GM12878 (cell line): ENCODE data around the gene INF2. TPM values are rescaled to one million over a fixed set of nuclear protein-coding genes. Genes with fewer than 3 reads are reported as not detected.

Source experiments
- ATAC-seq: fragments of 200-7000 bp; cut with Tn5 transposase; 3 replicates; pipeline ENCODE4 v1.9.1; 2020; ENCODE audit warnings: mild to moderate bottlenecking, moderate library complexity
- BruUV-seq: library from RNA; stranded (reverse); fragments of 400-500 nt; replicated peaks from 2 replicates; lab custom pipeline; 2021; lab: Mats Ljungman, UMichigan
- CTCF ChIA-PET: fragments of 300-600 bp; sonication (Branson Sonifier 250); formaldehyde crosslinking; extraction: SDS; loops from one replicate; lab custom pipeline; 2021; ENCODE audit warnings: inconsistent platforms; lab: Yijun Ruan, JAX
- POLR2A ChIA-PET: fragments of 350-600 bp; formaldehyde crosslinking; extraction: SDS; loops from one replicate; lab custom pipeline; 2021; ENCODE audit warnings: inconsistent platforms; lab: Charles Lee
- RAD21 ChIA-PET: fragments of 300-600 bp; sonication (Branson Sonifier 250); formaldehyde crosslinking; loops from one replicate; lab custom pipeline; 2023; ENCODE audit warnings: antibody characterized with exemption; ENCODE audit not compliant: unreplicated experiment; lab: Charles Lee
- SMC1A ChIA-PET: fragments of 300-600 bp; sonication (Branson Sonifier 250); formaldehyde crosslinking; loops from one replicate; lab custom pipeline; 2023; ENCODE audit not compliant: unreplicated experiment, uncharacterized antibody; lab: Charles Lee
- DNase-seq: peaks from one replicate; pipeline ENCODE4 v3.0.0-alpha.2; 2011; ENCODE audit warnings: low read depth, low spot score
- FAIRE-seq: peaks from 3 replicates; lab custom pipeline; 2011; peaks lifted over from hg19 to GRCh38; lab: Jason Lieb, UNC
- H2AFZ ChIP-seq: 2 replicates; pipeline ENCODE4 v1.6.0; 2011; ENCODE audit warnings: low read depth, low read length, control low read depth; ENCODE audit not compliant: control insufficient read depth
- H3K27ac ChIP-seq: 2 replicates; pipeline ENCODE4 v1.5.1; 2011; ENCODE audit warnings: control low read depth; ENCODE audit not compliant: control insufficient read depth, insufficient read depth
- H3K27me3 ChIP-seq, 2 experiments: replicated peaks in 1 of 2; 2 replicates each; pipeline versions ENCODE4 v1.6.0 to v1.6.1; 2011; ENCODE audit warnings: low read length in 1 of 2; ENCODE audit not compliant: control insufficient read depth in 2 of 2, insufficient read depth in 2 of 2
- H3K36me3 ChIP-seq, 2 experiments: 2 replicates each; pipeline ENCODE4 v1.5.1; 2011; ENCODE audit warnings: low read length in 1 of 2; ENCODE audit not compliant: control insufficient read depth in 2 of 2, insufficient read depth in 2 of 2
- H3K4me1 ChIP-seq: 2 replicates; pipeline ENCODE4 v1.6.1; 2011; ENCODE audit warnings: mild to moderate bottlenecking, low read length, moderate library complexity, mixed read lengths; ENCODE audit not compliant: control insufficient read depth, insufficient read depth
- H3K4me2 ChIP-seq: 2 replicates; pipeline ENCODE4 v1.6.0; 2011; ENCODE audit warnings: control low read depth; ENCODE audit not compliant: control insufficient read depth, insufficient read depth
- H3K4me3 ChIP-seq: fragments of 200-600 bp; sonication (generic); 2 replicates; pipeline ENCODE4 v1.5.1; 2016
- H3K79me2 ChIP-seq: 2 replicates; pipeline ENCODE4 v1.6.0; 2011; ENCODE audit warnings: low read length; ENCODE audit not compliant: control insufficient read depth, insufficient read depth
- H3K9ac ChIP-seq: 2 replicates; pipeline ENCODE4 v1.8.0; 2011; ENCODE audit warnings: low read length, control low read depth, mixed read lengths; ENCODE audit not compliant: control insufficient read depth, insufficient read depth
- H3K9me3 ChIP-seq: replicated peaks from 3 replicates; pipeline ENCODE4 v1.5.1; 2011; ENCODE audit warnings: mild to moderate bottlenecking, low read length; ENCODE audit not compliant: control insufficient read depth, insufficient read depth
- H4K20me1 ChIP-seq: 2 replicates; pipeline ENCODE4 v1.6.0; 2011; ENCODE audit not compliant: control insufficient read depth, insufficient read depth
- ASH2L ChIP-seq: fragments of 300-600, 200-600 bp; sonication (generic); IDR thresholded peaks from 2 replicates; pipeline ENCODE4 v1.6.1; 2017; ENCODE audit warnings: low read depth, mild to moderate bottlenecking, borderline replicate concordance
- CREM ChIP-seq: IDR thresholded peaks from 2 replicates; pipeline ENCODE4 v1.6.1; 2014; ENCODE audit warnings: antibody characterized with exemption, low read depth
- DPF2 ChIP-seq: fragments of 450-650 bp; IDR thresholded peaks from 2 replicates; pipeline ENCODE4 v1.6.1; 2017; ENCODE audit warnings: mild to moderate bottlenecking
- EED ChIP-seq: sonication (generic); IDR thresholded peaks from 2 replicates; pipeline ENCODE4 v1.6.1; 2016; ENCODE audit warnings: antibody characterized with exemption, low read depth
- MEF2B ChIP-seq: fragments of 450-650 bp; IDR thresholded peaks from 2 replicates; pipeline ENCODE4 v1.6.1; 2018; ENCODE audit warnings: mild to moderate bottlenecking, moderate library complexity; ENCODE audit not compliant: partially characterized antibody, poor library complexity, severe bottlenecking
- NFYB ChIP-seq: IDR thresholded peaks from 2 replicates; pipeline ENCODE4 v1.6.1; 2011; ENCODE audit warnings: low read depth, mild to moderate bottlenecking, low read length, improper control_type of control experiment, moderate library complexity; ENCODE audit not compliant: insufficient read depth
- RB1 ChIP-seq: fragments of 450-650 bp; formaldehyde crosslinking; IDR thresholded peaks from 2 replicates; pipeline ENCODE4 v1.6.1; 2017; ENCODE audit warnings: mild to moderate bottlenecking, borderline replicate concordance
- STAT1 ChIP-seq: fragments of 450-650 bp; conservative IDR thresholded peaks from 2 replicates; pipeline ENCODE4 v1.6.1; 2014; ENCODE audit warnings: antibody characterized with exemption, mild to moderate bottlenecking
- TARDBP ChIP-seq: IDR thresholded peaks from 2 replicates; pipeline ENCODE4 v1.6.1; 2016; ENCODE audit warnings: borderline replicate concordance
- ZZZ3 ChIP-seq: IDR thresholded peaks from 2 replicates; pipeline ENCODE4 v1.6.1; 2011; ENCODE audit warnings: low read depth; ENCODE audit not compliant: control insufficient read depth, insufficient read length
- WGBS: methylation state at CpG from one replicate; pipeline ENCODE4 v1.1.6; 2016; ENCODE audit warnings: low lambda C conversion rate; ENCODE audit not compliant: insufficient replicate concordance, insufficient coverage; ENCODE audit errors: missing lambda C conversion rate; 5-methylcytosine and 5-hydroxymethylcytosine counted together
- in situ Hi-C: fragments of 300-500 bp; cut with MboI; formaldehyde crosslinking; loops from 9 replicates; pipeline ENCODE4 v1.14.3; 2018; ENCODE audit warnings: mixed read lengths
- intact Hi-C: fragments of 100-400 bp; cut with micrococcal nuclease; formaldehyde crosslinking; loops from one replicate; pipeline ENCODE4 v1.14.2; 2022; ENCODE audit not compliant: unreplicated experiment
- polyA plus RNA-seq, 11 experiments: library from polyadenylated mRNA; depleted of rRNA in 4 of 11; unstranded in 6 of 11; stranded (reverse) in 5 of 11; fragments of >200 nt; fragmentation: Nextera tagmentation in 4 of 11; fragmentation: Illumina TruSeq in 1 of 11; extraction: Ambion mirVana in 4 of 11; extraction: Trizol in 1 of 11; gene quantifications; 1 replicate in 1 of 11; 2 replicates in 10 of 11; pipeline versions ENCODE4 v1.2.1 to v1.2.3, GENCODE V29; 2011 to 2016; ENCODE audit warnings: inconsistent platforms in 2 of 11, missing spikeins in 2 of 11, low read depth in 1 of 11
- total RNA-seq, 4 experiments: library from RNA; depleted of rRNA in 3 of 4; stranded (reverse); fragments of >200 nt in 3 of 4; fragmentation: Illumina TruSeq in 1 of 4; extraction: Trizol in 1 of 4; gene quantifications; 2 replicates each; pipeline versions ENCODE4 v1.2.1 to v1.2.3, GENCODE V29; 2013 to 2021
- TF ChIP-seq, protein P1 (sequence below): IDR thresholded peaks from 2 replicates; pipeline ENCODE4 v1.6.1; 2011; ENCODE audit warnings: low read depth, low read length, improper control_type of control experiment, borderline replicate concordance
- TF ChIP-seq, protein P2 (sequence below): fragments of 450-650 bp; IDR thresholded peaks from 2 replicates; pipeline ENCODE4 v1.6.1; 2014; ENCODE audit warnings: mild to moderate bottlenecking
- TF ChIP-seq, protein P3 (sequence below): fragments of 450-650 bp; IDR thresholded peaks from 2 replicates; pipeline ENCODE4 v1.6.1; 2017; ENCODE audit warnings: low read depth, mild to moderate bottlenecking, moderate library complexity
- TF ChIP-seq, protein P4 (sequence below): fragments of 450-650 bp; formaldehyde crosslinking; IDR thresholded peaks from 2 replicates; pipeline ENCODE4 v1.4.0; 2020; ENCODE audit warnings: mild to moderate bottlenecking, moderate library complexity

Gene INF2
- total and polyA plus RNA-seq, 10 of the 15 experiments (the other 5 are each of a cell fraction or from before 2014, with no cell fraction given), result 0.72 to 43.2 (median 8.3) TPM

DNA sequence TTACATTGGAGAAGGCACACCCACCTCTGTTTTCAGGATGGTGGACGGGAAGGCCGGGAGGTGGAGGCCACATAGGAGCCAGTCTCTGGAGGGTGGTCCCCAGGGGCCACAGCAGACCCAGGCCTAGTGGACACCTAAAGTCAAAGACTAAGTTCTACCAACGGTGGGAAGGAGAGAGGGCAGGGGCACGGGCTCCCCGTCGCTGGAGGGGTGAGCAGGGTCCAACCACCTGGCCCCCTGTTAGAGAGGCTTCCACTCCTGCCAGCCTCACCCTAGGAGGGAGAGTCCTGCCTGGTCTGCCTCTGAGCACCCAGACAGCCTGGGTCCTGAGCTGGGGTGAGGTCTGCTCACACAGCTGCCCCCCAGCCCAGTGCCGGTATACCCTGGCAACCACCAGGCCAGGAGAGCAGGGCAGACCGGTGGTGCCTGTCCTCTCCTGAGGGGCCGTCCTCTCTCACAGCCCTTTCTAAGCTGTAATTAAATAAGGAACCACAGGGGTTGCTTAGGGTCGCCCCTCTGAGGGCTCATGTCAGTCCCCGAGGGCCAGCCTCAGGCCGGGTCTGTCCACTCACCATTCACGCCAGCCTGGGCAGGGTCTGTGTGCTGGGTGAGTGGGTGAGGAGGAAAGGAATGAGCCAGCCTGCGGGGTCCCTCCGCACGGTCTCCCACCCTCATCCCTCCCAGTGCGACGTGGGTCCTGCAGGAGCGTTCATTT is 2.3 kb downstream of the INF2 start:
- Histone ChIP-seq H3K36me3 (peaks cover 0 to 2% of the 10 kb centered on the region in 2 experiments; a peak in 2 of 4 replicates), H3K79me2 (peaks cover 31% of the 10 kb centered on the region), H3K9me3 (no peaks in the 10 kb centered on the region), H3K27me3 (no peaks in the 10 kb centered on the region), H3K4me3 (no peak overlapping the region), H2AFZ (no peak overlapping the region), H3K4me1 (peaks cover 27% of the 10 kb centered on the region)
- intact Hi-C loops, result no loop called here
- POLR2A ChIA-PET, result interaction anchor here (1.4 kb wide), 1 partner anchor 11 kb away, joined by 3 read pairs; no protein-coding TSS in a partner anchor
- BruUV-seq, result no TSS peak
- FAIRE-seq, result no peak
- RAD21 ChIA-PET, result no interaction called here
- TF ChIP-seq, protein P1, sequence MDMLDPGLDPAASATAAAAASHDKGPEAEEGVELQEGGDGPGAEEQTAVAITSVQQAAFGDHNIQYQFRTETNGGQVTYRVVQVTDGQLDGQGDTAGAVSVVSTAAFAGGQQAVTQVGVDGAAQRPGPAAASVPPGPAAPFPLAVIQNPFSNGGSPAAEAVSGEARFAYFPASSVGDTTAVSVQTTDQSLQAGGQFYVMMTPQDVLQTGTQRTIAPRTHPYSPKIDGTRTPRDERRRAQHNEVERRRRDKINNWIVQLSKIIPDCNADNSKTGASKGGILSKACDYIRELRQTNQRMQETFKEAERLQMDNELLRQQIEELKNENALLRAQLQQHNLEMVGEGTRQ, result no peak
- TF ChIP-seq, protein P2, sequence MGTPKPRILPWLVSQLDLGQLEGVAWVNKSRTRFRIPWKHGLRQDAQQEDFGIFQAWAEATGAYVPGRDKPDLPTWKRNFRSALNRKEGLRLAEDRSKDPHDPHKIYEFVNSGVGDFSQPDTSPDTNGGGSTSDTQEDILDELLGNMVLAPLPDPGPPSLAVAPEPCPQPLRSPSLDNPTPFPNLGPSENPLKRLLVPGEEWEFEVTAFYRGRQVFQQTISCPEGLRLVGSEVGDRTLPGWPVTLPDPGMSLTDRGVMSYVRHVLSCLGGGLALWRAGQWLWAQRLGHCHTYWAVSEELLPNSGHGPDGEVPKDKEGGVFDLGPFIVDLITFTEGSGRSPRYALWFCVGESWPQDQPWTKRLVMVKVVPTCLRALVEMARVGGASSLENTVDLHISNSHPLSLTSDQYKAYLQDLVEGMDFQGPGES, result no peak
- TF ChIP-seq, protein P3, sequence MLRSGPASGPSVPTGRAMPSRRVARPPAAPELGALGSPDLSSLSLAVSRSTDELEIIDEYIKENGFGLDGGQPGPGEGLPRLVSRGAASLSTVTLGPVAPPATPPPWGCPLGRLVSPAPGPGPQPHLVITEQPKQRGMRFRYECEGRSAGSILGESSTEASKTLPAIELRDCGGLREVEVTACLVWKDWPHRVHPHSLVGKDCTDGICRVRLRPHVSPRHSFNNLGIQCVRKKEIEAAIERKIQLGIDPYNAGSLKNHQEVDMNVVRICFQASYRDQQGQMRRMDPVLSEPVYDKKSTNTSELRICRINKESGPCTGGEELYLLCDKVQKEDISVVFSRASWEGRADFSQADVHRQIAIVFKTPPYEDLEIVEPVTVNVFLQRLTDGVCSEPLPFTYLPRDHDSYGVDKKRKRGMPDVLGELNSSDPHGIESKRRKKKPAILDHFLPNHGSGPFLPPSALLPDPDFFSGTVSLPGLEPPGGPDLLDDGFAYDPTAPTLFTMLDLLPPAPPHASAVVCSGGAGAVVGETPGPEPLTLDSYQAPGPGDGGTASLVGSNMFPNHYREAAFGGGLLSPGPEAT, result no peak
- TF ChIP-seq DPF2 (no peak), ASH2L (no peak), ZZZ3 (no peak), TARDBP (no peak), CREM (no peak), RB1 (no peak), MEF2B (no peak), STAT1 (no peak), NFYB (no peak), EED (no peak)
- TF ChIP-seq, protein P4, sequence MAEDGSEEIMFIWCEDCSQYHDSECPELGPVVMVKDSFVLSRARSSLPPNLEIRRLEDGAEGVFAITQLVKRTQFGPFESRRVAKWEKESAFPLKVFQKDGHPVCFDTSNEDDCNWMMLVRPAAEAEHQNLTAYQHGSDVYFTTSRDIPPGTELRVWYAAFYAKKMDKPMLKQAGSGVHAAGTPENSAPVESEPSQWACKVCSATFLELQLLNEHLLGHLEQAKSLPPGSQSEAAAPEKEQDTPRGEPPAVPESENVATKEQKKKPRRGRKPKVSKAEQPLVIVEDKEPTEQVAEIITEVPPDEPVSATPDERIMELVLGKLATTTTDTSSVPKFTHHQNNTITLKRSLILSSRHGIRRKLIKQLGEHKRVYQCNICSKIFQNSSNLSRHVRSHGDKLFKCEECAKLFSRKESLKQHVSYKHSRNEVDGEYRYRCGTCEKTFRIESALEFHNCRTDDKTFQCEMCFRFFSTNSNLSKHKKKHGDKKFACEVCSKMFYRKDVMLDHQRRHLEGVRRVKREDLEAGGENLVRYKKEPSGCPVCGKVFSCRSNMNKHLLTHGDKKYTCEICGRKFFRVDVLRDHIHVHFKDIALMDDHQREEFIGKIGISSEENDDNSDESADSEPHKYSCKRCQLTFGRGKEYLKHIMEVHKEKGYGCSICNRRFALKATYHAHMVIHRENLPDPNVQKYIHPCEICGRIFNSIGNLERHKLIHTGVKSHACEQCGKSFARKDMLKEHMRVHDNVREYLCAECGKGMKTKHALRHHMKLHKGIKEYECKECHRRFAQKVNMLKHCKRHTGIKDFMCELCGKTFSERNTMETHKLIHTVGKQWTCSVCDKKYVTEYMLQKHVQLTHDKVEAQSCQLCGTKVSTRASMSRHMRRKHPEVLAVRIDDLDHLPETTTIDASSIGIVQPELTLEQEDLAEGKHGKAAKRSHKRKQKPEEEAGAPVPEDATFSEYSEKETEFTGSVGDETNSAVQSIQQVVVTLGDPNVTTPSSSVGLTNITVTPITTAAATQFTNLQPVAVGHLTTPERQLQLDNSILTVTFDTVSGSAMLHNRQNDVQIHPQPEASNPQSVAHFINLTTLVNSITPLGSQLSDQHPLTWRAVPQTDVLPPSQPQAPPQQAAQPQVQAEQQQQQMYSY (CRISPR knock-in tag), result no peak
- TF ChIP-seq, all 136 proteins: peak for 0
- ChIA-PET CTCF (interaction anchor here (1.0 to 2.0 kb wide), 2 partner anchors 10 to 26 kb away, joined by 3 to 7 read pairs; no protein-coding TSS in a partner anchor), SMC1A (no interaction called here)
- Histone ChIP-seq H3K9ac (no peak overlapping the region), H4K20me1 (no peaks in the 10 kb centered on the region; the same call in 1 of the 2 replicates), H3K4me2 (0 out of 2 replicates have a peak overlapping the region, but pooled peaks have one; percentile 17), H3K27ac (no peak overlapping the region)
- ATAC-seq (no peak), DNase-seq (no peak)
- WGBS, result 93% methylated on average over 19 of the region's 19 CpGs
- in situ Hi-C loops, result no loop called here
